Measurements from ENCODE around the gene SLC9A3. TPM values are rescaled to one million over a fixed set of nuclear protein-coding genes. Genes with fewer than 3 reads are reported as not detected.

The SLC9A3 gene
- total RNA-seq, 1 experiment from 2014 or later: 0.85 TPM

GRCh38 chr5:538271-538771, 14.1 kb upstream of the SLC9A3 start:
- H3K4me1 Mint-ChIP-seq: peaks cover 0 to 8% of the 10 kb centered on the region in 2 experiments; a peak in 1 of 4 replicates

More at GRCh38 chr5:538271-538771, 14.1 kb upstream of the SLC9A3 start:
- Histone ChIP-seq H3K27ac (ENCODE audit: insufficient read length, low read depth, low read length) (no peak overlapping the region), H3K18ac (ENCODE audit: insufficient read length, low read depth, low read length) (no peak overlapping the region), H3K79me2 (ENCODE audit: insufficient read depth, low read length) (no peaks in the 10 kb centered on the region), H3K23me2 (ENCODE audit: insufficient read length, low read depth, low read length, poor library complexity, severe bottlenecking) (no peaks in the 10 kb centered on the region), H2AFZ (ENCODE audit: low read length) (no peak overlapping the region), H2AK5ac (ENCODE audit: insufficient read length, low read length) (no peak overlapping the region), H2BK5ac (ENCODE audit: insufficient read length, low read length) (no peak overlapping the region), H3K4me1 (ENCODE audit: insufficient read depth, low read length) (no peaks in the 10 kb centered on the region), H3K23ac (ENCODE audit: insufficient read length, low read depth, low read length) (no peak overlapping the region), H4K20me1 (ENCODE audit: control insufficient read depth, insufficient read depth, insufficient read length) (no peaks in the 10 kb centered on the region), H3K9me3 (ENCODE audit: control insufficient read depth, low read depth, low read length) (no peaks in the 10 kb centered on the region), H3K27me3 (ENCODE audit: insufficient read depth, low read length) (no peaks in the 10 kb centered on the region), H2BK20ac (ENCODE audit: low read depth, low read length, poor library complexity, severe bottlenecking) (no peak overlapping the region), H4K8ac (replicated peaks; ENCODE audit: insufficient read length, low read depth, low read length) (no peak overlapping the region), H3K9ac (ENCODE audit: extremely low read depth, insufficient read length, low read length) (no peak overlapping the region), H4K5ac (ENCODE audit: insufficient read length, low read depth, low read length) (no peak overlapping the region), H3K56ac (ENCODE audit: insufficient read length, low read depth, low read length) (no peak overlapping the region), H3K79me1 (ENCODE audit: insufficient read depth, low read depth, low read length, poor library complexity, severe bottlenecking) (no peaks in the 10 kb centered on the region), H3T11ph (ENCODE audit: low read length) (no peak overlapping the region), H3K4me2 (ENCODE audit: insufficient read depth, insufficient read length, low read length) (no peak overlapping the region), H3K14ac (ENCODE audit: insufficient read depth, low read length) (no peak overlapping the region), H2BK15ac (ENCODE audit: low read depth, low read length) (no peak overlapping the region), H2BK120ac (ENCODE audit: low read depth, low read length, poor library complexity, severe bottlenecking) (no peak overlapping the region), H3K4ac (ENCODE audit: low read depth, low read length) (no peak overlapping the region), H2BK12ac (ENCODE audit: insufficient read length, low read depth, low read length) (no peak overlapping the region), H4K91ac (ENCODE audit: insufficient read length, low read depth, low read length) (no peak overlapping the region)
- Mint-ChIP-seq H3K36me3 (ENCODE audit: insufficient read depth in 1 of 3, low read depth in 3 of 3) (no peaks in the 10 kb centered on the region), H3K4me3 (no peak overlapping the region), H3K27me3 (ENCODE audit: low read depth) (peaks cover 44% of the 10 kb centered on the region), H3K27ac (no peak overlapping the region), H3K9me3 (no peaks in the 10 kb centered on the region)
- WGBS (ENCODE audit: extremely low coverage, insufficient read length, low lambda C conversion rate): no CpG with 5 or more reads among the region's 27 CpGs
- no peak for DNase-seq
- TF ChIP-seq CTCF (conservative IDR thresholded peaks at IDR 0.05): no peak

Data from H9 (cell line).